ENCODE results near the gene GZMM.

Gene GZMM

DNA sequence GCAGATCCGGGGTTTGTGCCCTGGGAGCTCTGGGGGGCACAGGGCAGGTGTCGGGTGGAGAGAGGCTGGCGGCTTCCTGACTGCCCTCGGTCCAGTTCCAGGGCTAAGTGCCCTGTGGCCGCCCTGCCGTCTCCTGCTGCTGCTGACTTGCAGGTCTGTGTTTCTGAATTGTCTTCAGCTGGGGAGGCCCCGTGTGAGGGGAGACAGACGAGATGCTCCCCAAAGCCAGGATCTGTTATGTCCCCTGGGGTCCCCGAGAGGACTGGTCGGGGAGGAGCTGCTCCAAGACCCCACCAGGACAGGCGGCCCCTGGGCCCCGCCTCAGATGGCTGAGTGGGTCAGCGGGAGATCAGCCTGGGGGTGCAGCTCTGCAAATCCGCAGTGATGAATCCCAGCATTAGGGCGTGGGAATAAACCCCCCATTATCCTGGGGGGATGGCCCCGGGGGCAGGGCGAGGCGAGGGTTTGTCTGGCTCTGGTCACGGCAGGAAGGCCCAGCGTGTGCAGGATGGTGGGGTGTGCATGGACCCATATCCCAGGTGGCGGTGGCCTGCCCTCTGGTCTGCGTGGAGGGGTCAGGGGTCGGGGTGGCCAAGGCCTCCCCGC is 50.5 kb downstream of the GZMM start:
- no peak for DNase-seq (ENCODE audit: low read depth in 4 of 4, low spot score in 1 of 4)

GRCh38 chr19:595326-596262 is 51.7 kb downstream of the GZMM start:
- DNase-seq (ENCODE audit: low read depth in 4 of 4, low spot score in 1 of 4), result no peak

DNA sequence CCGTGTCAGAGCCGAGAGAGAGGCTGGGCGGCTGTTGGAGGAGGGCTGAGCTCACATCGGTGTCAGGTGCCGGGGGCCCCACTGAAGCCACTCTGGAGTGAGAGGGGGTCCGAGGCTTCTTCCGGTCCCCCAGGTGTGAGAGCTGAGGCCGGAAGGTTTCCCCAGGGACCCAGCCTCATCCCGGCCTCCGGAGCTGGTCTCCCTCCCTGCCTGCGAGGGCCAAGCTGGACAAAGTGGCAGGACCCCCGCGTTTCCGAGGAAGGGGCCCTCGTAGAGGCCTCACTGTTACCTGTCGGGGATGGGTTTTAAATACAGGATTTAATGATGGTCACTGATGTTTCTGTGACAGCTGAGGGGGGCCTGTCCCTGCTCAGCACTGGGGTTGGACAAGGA is 52.4 kb downstream of the GZMM start:
- no peak for DNase-seq (ENCODE audit: low read depth in 4 of 4, low spot score in 1 of 4)

- no peak for DNase-seq (ENCODE audit: low read depth in 4 of 4, low spot score in 1 of 4)
Measured at GRCh38 chr19:597406-598315, 53.8 kb downstream of the GZMM start.
